Hypothalamus (tissue), 51 donors: ENCODE data around the gene APOBEC4.
A peak's percentile ranks its signal among the peaks of the same experiment; 100 is the strongest.
"Not testable (repeated sequence)": the region's sequence is repeated elsewhere in the genome, so short reads cannot be mapped to it uniquely, and the experiment has no call there.

Experiments
- DNase-seq, 51 donors: peaks; one replicate each; lab custom pipeline; 2025; lab: John Stamatoyannopoulos, UW

APOBEC4 gene

DNA sequence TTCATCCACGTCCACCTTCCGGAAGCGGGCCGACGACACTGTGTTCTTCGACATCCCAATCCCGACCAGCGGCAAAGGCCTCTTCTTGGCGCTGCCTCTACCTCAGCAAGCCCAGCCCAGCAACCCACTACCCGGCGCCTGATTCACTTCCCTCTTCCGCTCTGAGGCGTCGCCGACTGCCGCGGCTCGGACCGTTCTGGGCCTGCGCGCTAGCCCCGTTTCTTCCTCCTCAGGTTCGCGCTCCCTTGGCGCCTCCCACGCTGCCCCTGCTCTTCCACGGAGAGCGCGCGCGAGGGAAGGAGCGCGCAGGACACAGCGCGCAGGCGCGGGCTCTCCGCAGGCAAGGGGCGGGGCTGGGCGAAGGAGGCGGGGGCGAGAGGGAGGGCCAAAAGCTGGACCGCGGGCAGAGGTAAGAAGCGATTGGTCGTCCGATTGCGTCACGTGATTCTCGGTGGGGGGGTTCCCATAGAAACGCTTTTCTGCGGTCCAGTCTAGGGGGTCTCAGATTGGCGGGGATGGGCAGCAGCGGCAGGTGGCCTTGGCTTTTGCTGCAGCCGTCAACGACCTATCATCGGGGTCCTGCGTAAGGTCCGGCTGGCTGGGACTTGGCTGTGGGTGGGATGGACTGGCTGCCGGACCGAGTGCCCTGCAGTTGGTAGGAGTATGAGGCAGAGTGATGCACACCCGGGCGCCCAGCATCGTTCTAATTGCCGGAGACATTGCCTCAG lies 17.3 kb downstream of the APOBEC4 start, which contains the start of gene ARPC5:
Gene ARPC5, minus strand, starts transcription at position 178 of the 728 bp plus-strand sequence. Its CDS starts 124 bp downstream, at position 54.
- DNase-seq: peak; percentile 84 to 100 (median 96)

- DNase-seq: peak in 17 of 51 donors; percentile 23 to 70 (median 53)
These were observed 18.0 kb downstream of the APOBEC4 start for GRCh38 chr1:183635099-183635605.

GRCh38 chr1:183634429-183635065 lies 18.6 kb downstream of the APOBEC4 start:
- no peak for DNase-seq

DNA sequence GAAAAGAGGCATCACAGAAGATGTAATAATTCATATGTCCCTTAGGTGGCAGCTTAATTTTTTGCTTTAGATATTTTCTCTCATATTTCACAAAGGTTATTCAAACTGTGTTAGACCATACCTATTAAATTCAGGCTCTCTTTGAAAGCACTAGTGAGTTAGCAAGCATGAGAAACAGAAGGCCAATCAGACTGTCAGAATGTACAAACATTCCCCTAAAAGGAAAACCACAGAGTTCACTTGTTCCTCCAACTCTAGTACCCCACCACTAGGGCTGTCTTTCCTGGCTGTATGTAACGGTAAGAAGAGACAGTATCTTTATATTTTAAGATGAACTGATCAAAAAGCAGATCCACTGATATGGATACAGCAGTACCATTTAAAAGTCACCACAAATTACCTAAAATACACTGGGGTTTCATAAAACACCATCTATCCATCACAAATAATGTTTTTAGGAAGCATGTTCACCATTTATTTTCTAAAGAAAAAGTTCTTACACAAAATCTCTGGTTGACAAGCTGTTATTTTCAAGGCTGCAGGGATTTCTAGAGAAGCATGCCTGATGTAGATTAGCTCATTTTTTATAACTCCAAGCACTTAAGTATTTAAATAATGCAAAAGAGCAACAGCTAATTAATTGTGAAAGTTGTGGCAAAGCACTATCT lies 19.3 kb downstream of the APOBEC4 start:
- DNase-seq: peak in 2 of 51 donors; percentile 19 to 62

GRCh38 chr1:183632964-183633363 lies 20.2 kb downstream of the APOBEC4 start:
- DNase-seq: no peak

GRCh38 chr1:183632114-183632513 lies 21.0 kb downstream of the APOBEC4 start:
- no peak for DNase-seq

GRCh38 chr1:183630748-183631147 lies 22.4 kb downstream of the APOBEC4 start:
- peak in 6 of 51 donors; percentile 10 to 51 (median 20) for DNase-seq

DNA sequence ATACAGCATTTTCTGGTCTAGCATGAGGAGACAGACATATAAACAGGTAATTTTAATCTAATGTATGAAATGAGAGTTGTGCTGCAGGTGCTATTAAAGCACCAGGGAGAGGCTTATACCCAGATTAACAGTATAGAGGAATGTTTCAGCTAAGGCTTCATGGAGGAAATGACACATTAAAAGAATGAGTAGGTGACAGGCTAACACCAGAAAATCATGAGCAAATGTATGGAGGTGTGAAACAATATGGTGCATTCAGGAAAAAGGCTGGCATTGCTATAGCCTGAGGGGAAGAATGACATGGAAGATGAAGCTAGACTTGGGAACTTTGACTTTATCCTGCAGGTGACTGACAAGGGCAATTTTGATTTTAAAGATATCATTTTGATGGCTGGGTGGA lies 24.6 kb downstream of the APOBEC4 start:
- DNase-seq: no peak

GRCh38 chr1:183626236-183626635 lies 26.9 kb downstream of the APOBEC4 start:
- DNase-seq: not testable (repeated sequence)

GRCh38 chr1:183622884-183623785 lies 30.0 kb downstream of the APOBEC4 start:
- DNase-seq: peak in 26 of 51 donors; percentile 7 to 65 (median 38)

DNA sequence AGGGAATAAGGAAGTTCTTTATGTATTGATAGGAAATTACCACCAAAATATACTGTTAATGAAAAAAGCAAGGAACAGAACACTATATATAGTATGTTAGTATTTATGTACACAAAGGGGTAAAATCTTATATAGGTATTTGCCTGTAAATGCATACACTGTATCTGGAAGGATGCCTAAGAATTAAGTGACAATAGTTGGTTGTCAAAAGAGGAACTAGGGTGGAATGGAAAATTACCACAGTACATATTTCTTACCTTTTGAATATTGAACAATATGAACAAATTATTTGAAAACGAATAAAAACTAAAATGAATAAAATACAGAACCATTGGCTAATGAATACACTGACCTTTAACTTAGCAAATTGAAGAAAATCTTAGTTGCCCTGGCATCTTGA lies 31.1 kb downstream of the APOBEC4 start:
- no peak for DNase-seq

- DNase-seq: no peak
These were observed 32.8 kb downstream of the APOBEC4 start for GRCh38 chr1:183620311-183620710.

DNA sequence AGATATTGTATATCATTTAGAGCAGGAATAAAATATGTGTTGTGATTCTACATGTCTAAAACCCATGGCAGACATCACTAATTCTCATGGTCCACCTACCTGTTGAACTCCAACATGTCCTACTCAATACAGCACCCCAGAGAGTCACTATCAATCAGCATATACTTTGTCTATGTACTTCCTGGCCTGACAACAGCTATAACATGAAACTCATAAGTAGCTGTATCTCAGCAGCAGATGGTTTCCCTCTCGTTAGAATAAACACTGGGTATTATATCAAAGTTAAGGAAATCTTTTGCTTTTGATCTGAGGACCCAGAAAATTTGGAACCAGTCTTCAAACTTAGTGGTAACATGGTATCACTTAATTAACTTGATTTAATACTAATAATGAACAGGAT lies 33.3 kb downstream of the APOBEC4 start:
- no peak for DNase-seq

GRCh38 chr1:183618202-183618601 lies 34.9 kb downstream of the APOBEC4 start:
- not testable (repeated sequence) for DNase-seq

DNA sequence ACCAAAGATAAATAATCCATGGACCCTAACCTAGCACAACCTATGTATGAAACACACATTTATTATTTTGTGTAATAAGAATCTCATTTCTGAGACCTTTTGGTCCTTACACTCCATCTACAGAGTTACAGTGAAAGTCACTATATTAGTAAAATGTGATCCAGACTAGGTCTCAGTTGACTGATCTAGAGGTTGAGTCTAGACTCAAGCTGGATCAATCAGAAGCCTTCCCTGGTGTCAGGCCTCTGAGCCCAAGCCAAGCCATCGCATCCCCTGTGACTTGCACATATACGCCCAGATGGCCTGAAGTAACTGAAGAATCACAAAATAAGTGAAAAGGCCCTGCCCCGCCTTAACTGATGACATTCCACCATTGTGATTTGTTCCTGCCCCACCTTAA lies 40.1 kb downstream of the APOBEC4 start:
- DNase-seq: not testable (repeated sequence)

DNA sequence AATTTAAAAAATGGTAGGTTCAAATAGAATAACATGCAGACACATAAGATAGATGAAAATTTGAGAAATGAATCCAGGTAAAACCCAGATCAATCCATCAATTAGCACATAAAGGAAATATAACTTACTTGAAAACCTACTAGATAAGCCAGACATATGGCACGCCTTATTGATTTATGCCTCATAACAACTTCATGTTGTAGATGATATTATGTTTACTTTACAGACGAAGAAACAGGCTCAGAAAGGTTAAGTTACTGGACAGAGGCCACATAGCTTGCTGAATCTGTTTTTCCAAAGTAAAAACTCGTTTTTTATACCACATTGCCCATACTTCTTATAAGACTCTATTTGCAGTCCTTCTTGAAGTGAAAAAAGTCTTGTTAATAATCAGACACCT lies 40.7 kb downstream of the APOBEC4 start:
- DNase-seq: no peak

DNA sequence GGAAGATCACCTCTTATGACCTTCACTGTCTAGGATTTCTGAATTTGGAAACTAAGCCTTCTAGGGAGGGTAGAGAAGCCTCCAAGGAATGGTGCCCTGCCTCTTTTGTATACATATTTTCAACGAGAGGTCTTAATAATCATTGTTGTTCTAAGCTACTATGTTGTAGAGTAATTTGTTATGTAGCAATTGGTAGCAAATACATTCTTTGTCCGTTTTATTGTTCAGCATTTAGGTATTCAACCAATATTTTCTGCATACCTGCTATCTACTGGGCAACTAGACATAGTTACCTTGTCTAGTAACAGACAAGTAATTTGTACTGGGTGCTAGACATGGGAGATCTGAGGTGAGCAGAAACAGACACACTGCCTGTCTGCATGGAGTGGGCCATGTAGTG lies 42.1 kb downstream of the APOBEC4 start:
- no peak for DNase-seq

DNA sequence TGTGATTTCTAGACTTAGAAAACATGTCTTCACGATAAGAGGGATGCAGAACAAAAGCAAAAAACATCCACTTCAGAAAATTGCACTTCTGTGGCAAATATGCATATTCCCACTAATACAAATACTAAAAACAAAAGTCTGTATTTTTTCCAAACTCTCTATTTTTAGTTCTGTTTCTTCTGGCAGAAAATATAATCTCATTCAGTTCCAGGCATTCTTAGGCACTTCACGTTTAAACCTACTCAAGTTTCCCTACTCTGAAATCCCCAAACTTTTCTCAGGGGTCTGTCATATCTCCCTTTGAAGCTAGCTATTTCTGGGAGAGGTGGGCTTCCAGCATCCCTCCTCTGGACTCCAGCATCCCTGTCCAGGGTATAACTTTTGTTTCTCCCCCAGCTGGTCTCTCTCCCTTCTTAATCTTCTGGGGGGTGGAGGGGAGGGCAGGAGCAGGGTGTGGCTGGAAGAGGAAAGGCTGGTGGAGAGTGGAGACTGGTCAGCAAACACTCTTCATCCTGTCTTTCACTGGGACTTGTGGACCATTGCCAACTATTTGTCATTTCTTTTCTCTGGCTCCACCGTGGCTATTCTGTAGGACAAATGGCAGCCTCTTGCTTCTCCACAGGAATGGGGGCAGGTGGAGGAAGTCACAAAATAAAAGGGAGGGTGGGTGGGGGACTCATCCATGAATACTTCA lies 43.2 kb downstream of the APOBEC4 start:
- DNase-seq: no peak

GRCh38 chr1:183609313-183609712 lies 43.8 kb downstream of the APOBEC4 start:
- peak in 29 of 51 donors; percentile 13 to 75 (median 40) for DNase-seq
